ENCODE data around the gene SRRM1. TPM values are rescaled to one million over a fixed set of nuclear protein-coding genes. Genes with fewer than 3 reads are reported as not detected.

SRRM1 gene
- total RNA-seq, 1 donor from 2014 or later, result 38.8 TPM

Small RNA genes lying within 50 kb of the gene (small RNA-seq; reads per million reads assigned to genes)
- not detected for gene RF00019 (ENCODE audit: low replicate concordance)

Other genes with a start within 250 kb of the SRRM1 start
- gene STPG1, start 229.5 kb upstream of the SRRM1 start, total RNA-seq, result 2.5 TPM
- 8.1 TPM for gene NIPAL3, start 227.5 kb upstream of the SRRM1 start, total RNA-seq
- gene RCAN3, start 140.5 kb upstream of the SRRM1 start, total RNA-seq, result 13.0 TPM
- gene NCMAP, start 87.2 kb upstream of the SRRM1 start, total RNA-seq, result under 0.01 TPM
- gene CLIC4, start 102.1 kb downstream of the SRRM1 start, total RNA-seq, result 85.6 TPM

Data from temporal lobe (tissue), 2 donors.